Anterior cingulate cortex (tissue), 58 donors: ENCODE measurements around the gene RAB3GAP2.
A peak's percentile ranks its signal among the peaks of the same experiment; 100 is the strongest.
"Not testable (repeated sequence)": the region's sequence is repeated elsewhere in the genome, so short reads cannot be mapped to it uniquely, and the experiment has no call there.

Source experiments
- DNase-seq, 58 donors: peaks; one replicate each; lab custom pipeline; 2025; lab: John Stamatoyannopoulos, UW

The RAB3GAP2 gene

GRCh38 chr1:220204758-220205157 lies 67.5 kb downstream of the RAB3GAP2 start:
- not testable (repeated sequence) for DNase-seq

GRCh38 chr1:220203816-220204215 lies 68.4 kb downstream of the RAB3GAP2 start:
- no peak for DNase-seq

DNA sequence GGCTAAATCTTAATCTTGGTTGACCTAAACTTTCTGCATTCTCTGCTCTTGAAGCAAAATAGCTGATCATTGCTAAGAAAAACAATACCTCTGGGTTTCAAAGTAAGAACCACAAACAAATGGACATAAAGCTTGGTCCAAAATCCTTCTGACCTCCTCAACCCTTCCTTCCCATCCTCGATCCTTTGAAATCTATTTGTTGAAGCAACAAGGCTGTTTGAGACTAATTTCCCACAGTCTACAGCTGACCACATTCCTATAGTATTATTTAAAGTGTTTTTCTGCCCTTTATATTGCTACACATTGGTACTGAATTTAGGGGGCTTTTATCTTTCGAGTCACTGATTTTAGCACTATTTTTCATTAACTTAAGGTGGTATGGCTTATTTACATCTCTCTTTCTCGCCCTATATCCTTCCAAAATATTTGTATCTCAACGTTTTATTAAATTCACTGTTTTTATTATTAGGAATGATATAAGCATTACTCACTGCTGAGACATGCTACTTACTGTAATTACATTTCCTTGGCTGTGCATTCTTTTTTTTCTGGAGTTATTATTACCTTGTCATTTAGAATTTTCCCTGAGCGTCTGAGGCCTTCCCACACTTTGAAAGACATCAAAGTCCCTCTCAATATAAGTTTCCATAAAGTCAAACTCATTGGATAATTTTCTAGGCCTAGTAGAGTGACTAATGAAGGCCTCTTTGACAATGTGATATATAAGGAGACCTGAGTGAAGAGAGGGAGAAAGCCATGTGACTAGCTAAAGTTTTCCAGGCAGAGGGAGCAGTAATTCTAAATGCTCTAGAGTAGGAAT lies 73.9 kb downstream of the RAB3GAP2 start:
- no peak for DNase-seq

DNA sequence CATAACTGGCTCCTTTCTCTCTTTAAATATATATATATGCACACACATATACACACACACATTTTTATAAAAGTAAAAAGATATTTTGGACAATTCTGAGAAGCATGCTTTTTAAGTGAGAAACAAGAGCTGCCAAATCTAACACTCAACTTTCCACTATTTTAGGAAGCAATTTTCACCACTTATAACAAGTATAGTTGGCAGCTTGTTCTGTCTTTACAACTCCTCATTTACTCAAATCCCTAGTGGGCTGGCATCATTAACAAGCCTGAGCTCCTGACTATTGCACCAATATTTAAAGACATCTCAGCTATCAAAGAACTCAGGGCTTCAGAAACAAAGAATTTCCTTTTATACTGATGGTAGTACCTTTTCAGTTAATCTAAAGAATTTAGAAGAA lies 76.6 kb downstream of the RAB3GAP2 start:
- peak in 1 of 58 donors; percentile 10 for DNase-seq

- DNase-seq: peak in 1 of 58 donors; percentile 19
Measured at GRCh38 chr1:220189750-220190347, 82.4 kb downstream of the RAB3GAP2 start.

- DNase-seq: no peak
Measured at GRCh38 chr1:220188538-220188937, 83.7 kb downstream of the RAB3GAP2 start.

GRCh38 chr1:220186752-220187151 lies 85.5 kb downstream of the RAB3GAP2 start:
- DNase-seq: no peak

- no peak for DNase-seq
Measured at GRCh38 chr1:220184506-220184905, 87.7 kb downstream of the RAB3GAP2 start.

GRCh38 chr1:220182656-220183055 lies 89.6 kb downstream of the RAB3GAP2 start:
- DNase-seq: no peak

- DNase-seq: no peak
Measured at GRCh38 chr1:220182111-220182510, 90.1 kb downstream of the RAB3GAP2 start.

- DNase-seq: no peak
Measured at GRCh38 chr1:220176540-220176939, 95.7 kb downstream of the RAB3GAP2 start.

- DNase-seq: no peak
Measured at GRCh38 chr1:220170836-220171526, 101.3 kb downstream of the RAB3GAP2 start.

DNA sequence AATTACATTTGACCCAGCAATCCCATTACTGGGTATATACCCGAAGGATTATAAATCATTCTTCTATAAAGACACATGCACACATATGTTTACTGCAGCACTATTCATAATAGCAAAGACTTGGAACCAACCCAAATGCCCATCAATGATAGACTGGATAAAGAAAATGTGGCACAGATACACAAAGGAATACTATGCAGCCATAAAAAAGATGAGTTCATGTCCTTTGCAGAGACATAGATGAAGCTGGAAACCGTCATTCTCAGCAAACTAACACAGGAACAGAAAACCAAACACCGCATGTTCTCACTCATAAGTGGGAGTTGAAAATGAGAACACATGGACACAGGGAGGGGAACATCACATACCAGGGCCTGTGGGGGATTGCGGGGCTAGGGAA lies 102.4 kb downstream of the RAB3GAP2 start:
- not testable (repeated sequence) for DNase-seq

GRCh38 chr1:220166853-220167252 lies 105.4 kb downstream of the RAB3GAP2 start:
- DNase-seq: no peak

DNA sequence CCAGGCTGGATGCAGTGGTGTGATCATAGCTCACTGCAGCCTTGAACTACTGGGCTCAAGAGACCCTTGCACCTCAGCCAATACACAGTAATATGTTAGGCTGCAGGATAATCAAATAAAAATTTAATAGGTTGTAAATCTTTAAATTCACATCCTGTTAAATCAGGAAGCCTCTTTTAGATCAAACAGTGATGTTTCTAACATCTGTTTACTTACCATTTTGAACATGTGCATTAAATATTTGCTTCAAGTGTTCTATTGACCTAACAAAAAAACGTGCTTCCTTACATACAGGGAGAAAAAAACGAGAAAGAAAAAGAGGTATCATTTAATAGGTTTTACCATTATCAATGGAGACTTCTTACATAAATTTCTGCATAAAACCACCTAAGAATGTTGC lies 107.7 kb downstream of the RAB3GAP2 start:
- no peak for DNase-seq

GRCh38 chr1:220164116-220164515 lies 108.1 kb downstream of the RAB3GAP2 start:
- DNase-seq: no peak

DNA sequence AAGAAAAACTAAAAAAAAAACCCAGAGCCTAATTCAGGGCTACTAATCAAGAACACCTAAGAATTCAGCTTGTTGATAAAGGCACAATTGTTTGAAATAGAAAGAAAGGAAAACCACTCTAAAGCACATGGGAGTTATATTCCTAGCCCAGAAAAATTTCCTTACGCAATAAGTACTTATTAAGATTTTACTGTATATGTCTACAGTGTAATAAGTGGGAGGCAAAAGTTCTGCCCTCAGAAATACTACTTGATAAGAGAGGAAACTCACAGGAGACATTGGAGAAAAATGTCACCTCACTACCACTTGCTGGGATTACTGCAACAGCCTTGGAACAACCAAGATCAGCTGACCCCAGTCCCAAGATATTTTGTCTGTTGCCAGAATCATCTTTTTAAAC lies 112.2 kb downstream of the RAB3GAP2 start:
- DNase-seq: no peak

GRCh38 chr1:220159041-220159440 lies 113.2 kb downstream of the RAB3GAP2 start:
- DNase-seq: no peak

- DNase-seq: not testable (repeated sequence)
Measured at GRCh38 chr1:220158530-220158929, 113.7 kb downstream of the RAB3GAP2 start.

DNA sequence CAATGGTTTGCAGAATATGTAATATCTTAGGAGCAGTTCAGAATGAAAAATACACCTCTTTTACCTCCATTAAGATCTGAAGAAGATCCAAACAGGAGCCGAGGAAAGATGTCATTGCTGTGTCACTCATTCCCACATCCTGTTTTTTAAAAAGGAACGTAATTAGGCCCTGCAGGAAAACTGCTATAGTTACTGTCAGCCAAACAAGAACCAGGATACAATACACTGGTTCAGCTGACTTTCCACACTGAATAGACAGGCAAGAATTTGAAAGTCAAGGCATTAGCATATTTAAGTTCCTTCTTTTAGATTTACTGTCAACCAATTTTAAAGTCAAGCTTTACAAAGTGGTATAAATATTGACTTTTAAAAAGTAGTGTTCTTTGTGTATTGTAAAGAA lies 114.5 kb downstream of the RAB3GAP2 start:
- no peak for DNase-seq

DNA sequence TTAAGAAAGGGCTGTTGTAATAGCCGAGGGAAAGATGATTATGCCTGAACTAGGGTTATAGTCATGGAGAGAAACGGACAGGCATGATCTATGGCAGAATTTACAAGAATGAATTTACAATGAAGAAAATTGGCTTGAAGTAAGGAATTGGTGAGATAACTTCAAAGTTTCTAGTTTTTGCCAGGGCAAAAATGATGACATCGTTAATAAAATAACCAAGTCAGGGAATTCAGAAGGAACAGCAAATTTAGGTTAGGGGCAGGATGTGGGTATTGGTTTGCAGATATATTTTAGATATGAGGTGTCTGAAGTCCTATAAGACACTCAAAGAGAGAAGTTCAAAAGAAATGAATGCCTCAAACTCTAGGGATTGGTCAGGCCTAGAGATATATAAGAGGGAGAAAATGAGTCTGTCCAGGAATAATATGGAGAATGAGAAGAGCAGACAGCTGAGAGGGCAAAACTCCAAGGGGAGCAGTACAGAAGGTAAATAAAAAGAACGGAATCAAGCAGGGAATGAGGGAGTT lies 115.6 kb downstream of the RAB3GAP2 start:
- no peak for DNase-seq
